Activated CD8-positive, alpha-beta memory T cell treated with anti-CD3 and anti-CD28 coated beads for 36 hours (primary cell): ENCODE data around the gene PFKFB2. TPM values are rescaled to one million over a fixed set of nuclear protein-coding genes. Genes with fewer than 3 reads are reported as not detected.
"Not testable (repeated sequence)": the region's sequence is repeated elsewhere in the genome, so short reads cannot be mapped to it uniquely, and the experiment has no call there.

ENCODE experiments used
- CTCF ChIA-PET: fragments of 350-600 bp; sonication (Branson Sonifier 250); formaldehyde crosslinking; loops from one replicate; lab custom pipeline; 2021; ENCODE audit warnings: antibody characterized with exemption; lab: Charles Lee
- POLR2A ChIA-PET: fragments of 350-600 bp; sonication (Branson Sonifier 250); formaldehyde crosslinking; loops from one replicate; lab custom pipeline; 2021; ENCODE audit warnings: antibody characterized with exemption; lab: Charles Lee
- total RNA-seq, 2 experiments: library from RNA; stranded (reverse); gene quantifications; one replicate each; pipeline ENCODE4 v1.2.3, GENCODE V29; 2021

The PFKFB2 gene
- total RNA-seq, 2 experiments from 2014 or later, result 3.4 to 3.6 TPM

DNA sequence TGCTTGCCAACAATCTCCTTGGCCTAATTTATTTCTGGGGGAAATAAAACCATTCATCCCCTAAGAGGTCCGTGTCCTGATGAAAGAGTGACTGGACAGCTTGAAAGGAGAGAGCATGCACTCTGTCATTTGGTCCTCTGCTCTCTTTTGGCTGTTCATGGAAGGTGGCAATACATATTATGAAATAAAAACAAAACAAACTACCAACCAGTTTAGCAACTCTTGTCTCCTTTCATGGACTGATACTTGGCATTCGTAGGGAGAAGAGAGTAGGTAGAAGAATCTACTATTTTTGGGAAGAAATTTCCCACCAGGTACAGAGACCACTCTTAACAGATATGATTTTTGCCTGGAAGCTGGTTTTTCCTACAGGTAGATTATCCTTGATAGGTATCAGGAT lies 19.8 kb upstream of the PFKFB2 start:
- POLR2A ChIA-PET, result no interaction called here
- CTCF ChIA-PET, result interaction anchor here (0.9 kb wide), 1 partner anchor 554 kb away, joined by 3 read pairs; no protein-coding TSS in a partner anchor

DNA sequence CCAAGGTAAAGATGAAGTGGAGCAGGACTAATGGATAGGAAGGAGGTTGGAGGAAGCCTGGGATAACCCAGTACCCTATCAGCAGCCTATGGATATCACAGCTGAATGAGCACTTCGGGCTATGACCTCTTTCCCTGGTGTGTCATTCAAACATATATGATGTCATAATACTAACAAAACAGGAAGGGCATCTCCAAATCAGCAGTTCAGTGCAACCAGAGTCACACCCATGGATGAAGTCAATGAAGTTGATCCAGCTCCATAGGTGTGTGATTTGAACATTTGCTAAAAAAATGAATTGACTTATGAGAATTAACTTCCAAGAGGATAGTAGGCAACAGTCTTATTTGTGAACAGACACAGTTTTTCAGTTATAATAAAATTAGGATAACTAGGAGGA lies 18.9 kb upstream of the PFKFB2 start:
- ChIA-PET CTCF (interaction anchor here (0.9 kb wide), 1 partner anchor 555 kb away, joined by 3 read pairs; no protein-coding TSS in a partner anchor), POLR2A (no interaction called here)

GRCh38 chr1:207034998-207035397 lies 18.1 kb upstream of the PFKFB2 start:
- CTCF ChIA-PET, result no interaction called here

DNA sequence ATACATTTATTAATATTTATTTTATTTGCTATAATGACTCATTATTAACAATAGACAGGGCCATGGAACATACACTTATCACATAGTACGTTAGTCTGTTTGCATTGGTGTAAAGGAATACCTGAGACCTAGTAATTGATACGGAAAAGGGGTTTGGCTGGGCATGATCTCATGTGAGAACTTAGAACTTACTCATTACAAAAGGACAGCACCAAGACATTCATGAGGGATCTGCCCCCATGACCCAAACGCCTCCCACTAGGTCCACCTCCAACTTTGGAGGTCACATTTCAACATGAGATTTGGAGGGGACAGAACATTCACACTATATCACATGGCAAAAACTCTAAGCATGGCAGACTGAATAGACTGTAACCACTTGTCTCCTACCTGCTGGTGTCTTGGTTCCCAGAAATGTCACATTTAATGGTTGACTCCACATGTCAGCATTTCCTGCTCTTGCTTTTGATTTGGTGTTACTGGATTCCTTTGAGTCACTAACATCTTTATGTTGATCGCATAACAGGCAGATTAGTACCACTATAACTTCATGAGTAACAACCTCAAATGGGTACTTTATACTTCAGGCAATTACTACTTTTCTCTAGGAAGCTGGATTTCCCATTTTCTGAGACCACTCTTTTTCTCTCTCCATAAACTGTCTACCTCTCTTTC lies 17.1 kb upstream of the PFKFB2 start:
- POLR2A ChIA-PET, result no interaction called here
- CTCF ChIA-PET, result interaction anchor here (0.6 to 0.8 kb wide), 2 partner anchors 14 to 191 kb away, joined by 3 read pairs; no protein-coding TSS in a partner anchor

More at GRCh38 chr1:207034998-207035397, 18.1 kb upstream of the PFKFB2 start:
- POLR2A ChIA-PET, result no interaction called here

DNA sequence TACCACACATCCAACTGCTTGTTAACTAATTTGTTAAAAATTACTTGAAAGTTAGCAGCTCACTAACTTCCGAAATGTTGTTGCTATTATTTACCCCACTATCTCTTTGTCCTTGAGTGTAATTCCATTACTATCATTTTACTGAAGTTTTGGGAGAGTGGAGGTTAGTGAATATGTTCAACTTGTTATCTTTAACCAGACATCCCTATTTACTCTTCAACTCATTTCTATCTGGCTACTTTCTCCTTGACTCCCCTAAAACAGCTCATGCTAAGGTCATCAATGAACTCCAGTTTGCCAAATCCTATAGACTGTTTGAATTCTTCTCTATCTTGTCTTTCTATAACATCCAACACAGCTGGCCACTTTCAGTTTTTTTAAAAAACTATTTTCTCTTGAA lies 16.2 kb upstream of the PFKFB2 start:
- POLR2A ChIA-PET, result no interaction called here

DNA sequence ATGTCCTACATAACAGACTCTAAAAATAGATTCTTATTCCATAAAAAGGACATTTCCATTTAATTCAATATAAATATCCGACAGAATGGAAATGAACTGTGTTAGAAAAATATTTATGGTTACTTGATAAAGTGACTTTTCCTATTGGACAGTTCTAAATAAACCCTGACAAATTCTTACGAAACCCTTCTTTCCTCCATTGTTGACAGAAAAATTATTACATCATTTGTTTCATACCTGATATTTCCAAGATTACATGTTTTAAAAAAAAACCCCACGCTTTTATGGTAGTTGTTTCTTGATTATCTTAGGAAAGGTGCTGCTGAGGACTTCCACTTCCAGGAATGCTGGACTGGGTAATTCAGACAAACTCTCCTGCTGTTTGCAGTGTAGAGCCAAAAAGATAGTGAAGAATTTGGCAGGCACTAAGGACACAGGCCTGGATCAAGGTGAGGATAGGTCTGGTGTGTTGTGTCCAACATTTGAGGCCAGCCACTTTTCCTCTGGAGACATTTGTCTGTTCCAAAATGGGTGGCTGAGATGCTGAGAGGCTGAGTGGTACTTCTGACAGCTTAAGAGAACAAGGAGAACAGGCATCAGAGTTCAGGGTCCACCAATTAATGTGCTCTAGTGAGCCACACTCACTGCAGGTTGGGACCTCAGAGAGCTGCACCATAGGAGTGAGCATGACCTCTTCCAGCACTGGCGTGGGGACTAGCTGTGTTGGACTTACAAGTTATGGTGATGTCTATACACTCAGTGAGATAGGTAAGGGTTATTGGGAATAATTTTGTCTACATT lies 13.5 kb upstream of the PFKFB2 start:
- POLR2A ChIA-PET, result no interaction called here
- CTCF ChIA-PET, result interaction anchor here (1.3 kb wide), 1 partner anchor 10 kb away, joined by 4 read pairs; no protein-coding TSS in a partner anchor

More for the DNA sequence above, 16.2 kb upstream of the PFKFB2 start:
- CTCF ChIA-PET, result interaction anchor here (0.6 kb wide), 1 partner anchor 192 kb away, joined by 3 read pairs; no protein-coding TSS in a partner anchor

- ChIA-PET CTCF (interaction anchor here (1.3 kb wide), 1 partner anchor 10 kb away, joined by 4 read pairs; no protein-coding TSS in a partner anchor), POLR2A (interaction anchor here (0.7 kb wide), 1 partner anchor 784 kb away, joined by 7 read pairs; no protein-coding TSS in a partner anchor)
Measured at GRCh38 chr1:207040181-207040533, 12.9 kb upstream of the PFKFB2 start.

- POLR2A ChIA-PET, result interaction anchor here (0.6 kb wide), 1 partner anchor 108 kb away, joined by 3 read pairs; no protein-coding TSS in a partner anchor
- CTCF ChIA-PET, result not testable (repeated sequence)
Measured at GRCh38 chr1:207041397-207041796, 11.7 kb upstream of the PFKFB2 start.

- POLR2A ChIA-PET, result interaction anchor here (0.6 kb wide), 1 partner anchor 450 kb away, joined by 4 read pairs; the partner anchor contains the start of gene CR1
Measured at GRCh38 chr1:207045453-207045852, 7.6 kb upstream of the PFKFB2 start.

DNA sequence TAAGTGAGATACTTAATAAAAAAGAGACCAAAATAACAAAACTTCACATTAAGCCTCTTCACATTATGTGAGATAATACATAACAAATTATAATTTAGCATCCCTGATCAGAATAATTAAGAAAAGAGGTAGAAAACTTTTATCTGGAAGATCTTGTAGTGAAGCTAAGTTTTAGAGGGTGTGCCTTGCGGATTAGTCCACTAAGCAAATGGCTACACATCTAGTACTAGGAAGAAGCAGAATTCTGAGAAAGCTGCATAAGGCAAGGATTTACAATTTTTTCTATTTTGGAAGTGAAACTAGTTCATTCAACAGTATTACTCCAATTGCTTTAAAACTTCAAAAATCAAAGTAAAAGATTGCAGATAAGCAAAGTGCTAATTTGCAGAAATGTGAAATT lies 5.6 kb upstream of the PFKFB2 start:
- CTCF ChIA-PET, result no interaction called here
- POLR2A ChIA-PET, result no interaction called here

More at GRCh38 chr1:207045453-207045852, 7.6 kb upstream of the PFKFB2 start:
- CTCF ChIA-PET, result interaction anchor here (1.2 kb wide), 1 partner anchor 33 kb away, joined by 4 read pairs; no protein-coding TSS in a partner anchor

DNA sequence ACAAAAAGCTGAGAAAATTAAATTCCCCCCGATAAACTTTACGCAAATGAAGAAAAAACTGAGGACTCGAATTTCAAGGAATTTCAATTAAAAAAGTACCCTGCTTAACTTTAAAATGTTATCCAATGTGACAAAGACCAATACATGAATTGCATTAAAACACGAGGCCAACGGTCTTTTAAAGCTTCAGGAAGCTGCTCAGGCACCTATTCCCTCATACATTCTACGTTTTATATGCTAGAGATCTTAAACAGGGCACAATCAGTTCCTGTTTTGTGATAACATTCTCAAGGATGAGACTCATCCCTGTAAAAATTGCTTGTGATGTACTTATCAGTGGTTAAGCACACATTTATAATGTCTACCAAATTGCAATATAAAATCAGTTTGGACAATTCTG lies 5.0 kb upstream of the PFKFB2 start:
- POLR2A ChIA-PET, result no interaction called here
- CTCF ChIA-PET, result no interaction called here

DNA sequence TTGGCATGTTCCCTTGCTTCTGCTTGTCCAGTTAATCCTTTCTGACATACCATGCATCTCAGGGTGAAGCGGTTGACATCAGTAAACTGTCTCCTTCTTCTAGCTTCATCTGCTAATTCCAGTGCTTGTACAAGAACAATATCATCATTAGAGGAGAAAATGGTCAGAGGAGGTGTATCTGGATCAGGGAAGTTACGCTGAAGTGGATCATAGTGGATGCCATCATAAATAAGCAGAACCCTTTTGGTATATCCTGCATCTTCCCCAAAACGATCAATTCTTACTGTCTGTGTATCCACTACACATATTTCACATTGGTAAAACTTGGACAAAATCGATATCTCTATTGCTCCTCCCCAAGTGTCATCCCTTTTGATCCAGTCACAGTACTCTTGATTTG lies 4.0 kb upstream of the PFKFB2 start:
- ChIA-PET CTCF (interaction anchor here (0.8 to 1.4 kb wide), 2 partner anchors 24 to 42 kb away, joined by 3 to 4 read pairs; no protein-coding TSS in a partner anchor), POLR2A (interaction anchor here (0.5 kb wide), 1 partner anchor 49 kb away, joined by 6 read pairs; no protein-coding TSS in a partner anchor)

DNA sequence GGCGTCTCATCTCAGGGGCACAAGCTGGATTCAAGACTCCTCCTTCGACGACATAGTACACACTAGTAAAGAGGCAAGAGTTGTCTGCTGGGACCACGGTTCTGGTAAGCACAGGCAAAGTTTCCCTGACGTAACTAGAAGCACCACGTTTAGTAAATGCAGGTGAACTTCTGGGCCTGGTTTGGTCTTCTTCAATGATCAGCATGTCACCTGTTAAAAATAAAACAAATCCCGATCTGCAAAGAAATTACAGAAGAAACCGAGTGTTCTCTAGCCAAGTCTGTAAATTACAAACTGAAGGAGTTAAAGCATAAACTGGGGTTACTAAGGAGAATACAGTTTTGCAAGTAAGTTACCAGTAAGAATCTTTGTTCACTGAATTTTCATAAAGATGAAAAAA lies 3.6 kb upstream of the PFKFB2 start:
- CTCF ChIA-PET, result interaction anchor here (0.9 to 1.8 kb wide), 9 partner anchors 10 to 530 kb away, joined by 3 to 11 read pairs (median 4); no protein-coding TSS in a partner anchor
- POLR2A ChIA-PET, result interaction anchor here (0.5 kb wide), 1 partner anchor 472 kb away, joined by 5 read pairs; no protein-coding TSS in a partner anchor

DNA sequence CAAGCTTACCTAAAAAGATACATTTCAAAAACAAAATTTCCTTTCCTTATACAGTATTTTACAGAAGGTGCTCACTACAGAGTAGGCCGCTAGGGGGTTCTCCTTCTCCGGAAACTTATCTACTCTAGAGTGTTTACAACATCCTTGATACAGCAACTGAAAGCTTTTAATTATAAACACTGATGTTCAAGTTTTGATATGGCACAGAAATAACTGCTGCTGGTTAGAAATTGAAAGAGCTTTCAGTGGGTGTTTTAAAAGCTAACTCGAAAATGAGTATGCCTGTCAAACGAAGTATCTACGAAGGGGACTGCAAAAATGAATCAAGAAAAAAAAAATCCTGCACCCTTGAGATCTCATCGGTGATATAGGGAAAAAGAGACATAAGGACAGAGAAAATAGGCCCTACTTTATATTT lies 3.1 kb upstream of the PFKFB2 start:
- POLR2A ChIA-PET, result interaction anchor here (0.5 kb wide), 1 partner anchor 472 kb away, joined by 5 read pairs; no protein-coding TSS in a partner anchor
- CTCF ChIA-PET, result interaction anchor here (0.6 to 1.8 kb wide), 11 partner anchors 10 to 529 kb away, joined by 3 to 11 read pairs (median 4); no protein-coding TSS in a partner anchor

GRCh38 chr1:207050480-207051190 lies 2.4 kb upstream of the PFKFB2 start:
- POLR2A ChIA-PET, result no interaction called here
- CTCF ChIA-PET, result interaction anchor here (0.6 to 1.8 kb wide), 10 partner anchors 11 to 529 kb away, joined by 3 to 11 read pairs (median 4); no protein-coding TSS in a partner anchor

DNA sequence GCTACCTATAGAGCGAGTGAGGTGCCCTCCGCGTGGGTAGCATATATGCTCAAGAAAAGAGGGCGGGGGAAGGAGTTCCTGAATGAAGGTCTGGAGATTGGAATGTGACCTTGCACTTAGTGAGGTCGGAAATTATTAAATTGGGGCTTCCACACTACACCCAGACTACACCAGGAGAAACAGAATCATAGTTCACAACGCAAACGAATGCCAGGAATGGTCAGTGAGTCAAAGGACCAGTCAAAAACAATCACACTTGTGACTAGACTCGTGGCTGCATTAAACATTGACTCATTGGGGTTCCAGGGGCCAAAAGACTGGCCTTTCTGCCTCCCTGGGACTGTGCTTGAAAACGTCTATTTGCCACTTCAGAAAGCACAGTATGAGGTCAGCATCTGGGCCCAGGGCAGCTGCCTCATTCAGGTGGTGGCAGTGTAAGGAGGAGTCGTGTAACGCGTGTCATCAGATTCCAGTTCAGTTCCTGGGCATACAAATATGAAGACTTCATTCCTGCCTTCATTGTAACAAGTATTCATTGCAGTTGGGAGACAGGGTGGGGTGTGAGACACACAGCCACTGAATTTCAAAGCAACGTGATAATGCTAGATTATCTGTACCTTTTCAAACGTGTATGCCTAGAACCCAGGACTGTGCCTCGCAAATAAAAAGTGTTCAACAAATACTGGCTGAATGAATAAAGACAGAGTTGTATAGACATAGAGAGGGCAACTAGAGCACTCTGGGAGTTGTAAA lies 1.7 kb upstream of the PFKFB2 start, which contains the start of gene YOD1:
Gene YOD1 (minus strand): TSS at position 18 of the 753 bp plus-strand sequence. CDS start 178 bp downstream, outside the sequence.
- CTCF ChIA-PET, result interaction anchor here (1.8 kb wide), 1 partner anchor 10 kb away, joined by 3 read pairs; no protein-coding TSS in a partner anchor
- POLR2A ChIA-PET, result no interaction called here

- POLR2A ChIA-PET, result no interaction called here
Measured at GRCh38 chr1:207054491-207054890, 1.4 kb downstream of the PFKFB2 start.

More at GRCh38 chr1:207054491-207054890, 1.4 kb downstream of the PFKFB2 start:
- CTCF ChIA-PET, result interaction anchor here (1.4 kb wide), 1 partner anchor 267 kb away, joined by 3 read pairs; the partner anchor contains the start of gene CD55
